NT2/D1 (cell line): Measurements from ENCODE around the gene JCAD.

Experiments
- SUZ12 ChIP-seq: IDR thresholded peaks from 2 replicates; pipeline ENCODE4 v1.6.1; 2011; ENCODE audit not compliant: insufficient read length, insufficient read depth; ENCODE audit errors: extremely low read depth
- YY1 ChIP-seq: IDR thresholded peaks from 2 replicates; pipeline ENCODE4 v1.6.1; 2011; ENCODE audit not compliant: insufficient read length, insufficient read depth
- ZNF274 ChIP-seq: IDR thresholded peaks from 2 replicates; pipeline ENCODE4 v1.6.1; 2011; ENCODE audit warnings: mild to moderate bottlenecking, low read depth, low read length

DNA sequence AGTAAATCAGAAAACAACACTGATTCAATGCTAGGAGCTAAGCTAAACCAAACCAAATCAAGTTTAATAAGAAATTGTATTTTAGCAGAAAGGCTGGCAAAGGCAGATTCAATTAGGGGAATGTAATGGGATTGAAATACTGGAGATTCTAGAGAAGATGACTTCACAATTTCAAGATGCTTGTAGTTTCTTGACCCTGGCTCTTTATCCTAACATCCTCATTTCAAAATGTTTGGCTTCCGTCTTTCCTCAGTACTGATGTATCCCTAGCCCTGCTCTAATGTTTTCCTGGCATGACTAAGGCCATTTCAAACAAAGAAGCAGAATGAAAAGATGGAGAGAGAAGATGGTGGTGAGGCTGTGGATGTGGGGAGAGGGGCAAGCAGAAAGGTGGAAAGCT, 2.7 kb upstream of the JCAD start:
- no peak for TF ChIP-seq ZNF274
- no peak for TF ChIP-seq SUZ12
- TF ChIP-seq YY1, result no peak
